Germinal center (tissue), 1 donor: ENCODE results near the gene XPR1.

ENCODE experiments used
- DNase-seq: peaks from one replicate; pipeline ENCODE4 v3.0.0; 2012; ENCODE audit warnings: mixed read lengths, low spot score

XPR1 gene

GRCh38 chr1:180892272-180892671 lies 260.4 kb downstream of the XPR1 start:
- no peak for DNase-seq

- no peak for DNase-seq
These were observed 260.9 kb downstream of the XPR1 start for GRCh38 chr1:180892675-180893074.

- no peak for DNase-seq
These were observed 261.8 kb downstream of the XPR1 start for GRCh38 chr1:180893614-180894013.

DNA sequence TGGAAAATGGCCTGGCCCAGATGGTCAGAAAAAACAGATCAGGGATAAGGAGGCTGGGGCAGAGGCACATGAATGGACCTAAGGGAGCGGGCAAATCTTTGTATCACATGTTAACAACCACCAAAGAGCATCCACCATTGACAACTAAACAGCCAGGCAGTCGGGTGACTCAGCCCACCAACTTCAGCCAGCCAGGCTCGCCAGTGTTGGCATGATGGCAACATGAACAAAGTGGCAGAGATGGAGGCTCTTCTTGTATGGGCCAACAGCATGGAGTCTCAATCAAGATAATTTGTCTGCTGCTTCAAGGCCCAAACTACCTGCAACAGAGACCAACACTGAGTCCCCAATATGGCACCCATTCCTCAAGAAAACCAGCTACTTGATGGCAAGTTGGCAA lies 264.3 kb downstream of the XPR1 start:
- no peak for DNase-seq

DNA sequence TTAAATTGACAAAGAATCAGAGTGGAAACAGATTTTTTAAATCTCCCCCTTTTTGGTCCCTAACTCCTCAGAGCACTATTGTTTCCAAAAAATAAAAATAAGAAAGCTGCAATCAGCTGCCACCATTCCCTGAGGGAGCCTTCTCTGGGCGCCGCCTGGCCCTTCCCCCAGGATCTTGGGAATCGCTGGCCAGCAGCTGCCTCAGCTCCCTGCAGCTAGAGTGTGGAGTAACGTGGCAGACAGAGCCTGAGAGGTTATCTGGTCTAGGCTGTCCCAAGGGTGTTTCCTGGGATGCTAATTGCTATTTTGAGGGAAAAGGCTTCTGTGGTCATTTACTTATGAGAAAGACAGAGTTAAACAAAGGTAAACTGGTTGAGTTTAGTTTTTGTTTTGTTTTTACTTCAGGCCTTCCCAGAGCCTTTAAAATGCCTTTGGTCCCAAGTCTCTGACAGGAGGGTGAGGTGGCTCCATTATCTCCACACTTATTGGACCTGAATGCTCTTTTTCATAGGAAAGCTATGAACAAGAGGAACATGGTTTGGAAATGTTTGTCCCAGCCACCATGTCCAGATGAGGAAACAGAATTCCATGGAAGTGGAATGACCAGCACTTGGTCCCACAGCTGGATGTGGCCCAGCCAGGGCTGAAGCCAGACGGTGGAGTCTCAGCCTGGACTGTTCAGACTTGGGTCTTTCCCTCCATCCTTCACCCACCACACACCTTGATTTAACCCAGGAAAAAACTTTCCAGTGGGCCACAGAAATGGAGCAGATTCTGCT lies 266.8 kb downstream of the XPR1 start:
- DNase-seq = no peak

DNA sequence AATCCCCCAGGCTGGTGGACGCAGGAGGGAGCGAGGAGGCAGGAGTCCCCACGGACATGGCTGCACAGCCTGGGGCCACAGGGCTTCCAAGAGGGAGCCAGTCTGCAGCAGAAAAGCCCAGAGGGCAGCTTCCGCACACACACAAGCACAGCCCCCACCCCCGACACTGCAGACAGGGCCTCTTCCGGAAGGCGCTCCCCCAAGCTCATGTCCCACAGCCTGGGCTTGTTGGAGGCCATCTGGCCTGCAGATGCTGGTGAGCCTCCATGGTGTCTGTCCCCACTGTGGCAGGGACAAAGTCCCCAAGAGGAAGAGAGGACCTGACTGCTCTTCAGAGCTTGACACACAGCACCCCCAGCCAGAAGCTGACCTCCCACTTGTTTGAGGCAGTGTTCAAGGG lies 267.4 kb downstream of the XPR1 start:
- no peak for DNase-seq

DNA sequence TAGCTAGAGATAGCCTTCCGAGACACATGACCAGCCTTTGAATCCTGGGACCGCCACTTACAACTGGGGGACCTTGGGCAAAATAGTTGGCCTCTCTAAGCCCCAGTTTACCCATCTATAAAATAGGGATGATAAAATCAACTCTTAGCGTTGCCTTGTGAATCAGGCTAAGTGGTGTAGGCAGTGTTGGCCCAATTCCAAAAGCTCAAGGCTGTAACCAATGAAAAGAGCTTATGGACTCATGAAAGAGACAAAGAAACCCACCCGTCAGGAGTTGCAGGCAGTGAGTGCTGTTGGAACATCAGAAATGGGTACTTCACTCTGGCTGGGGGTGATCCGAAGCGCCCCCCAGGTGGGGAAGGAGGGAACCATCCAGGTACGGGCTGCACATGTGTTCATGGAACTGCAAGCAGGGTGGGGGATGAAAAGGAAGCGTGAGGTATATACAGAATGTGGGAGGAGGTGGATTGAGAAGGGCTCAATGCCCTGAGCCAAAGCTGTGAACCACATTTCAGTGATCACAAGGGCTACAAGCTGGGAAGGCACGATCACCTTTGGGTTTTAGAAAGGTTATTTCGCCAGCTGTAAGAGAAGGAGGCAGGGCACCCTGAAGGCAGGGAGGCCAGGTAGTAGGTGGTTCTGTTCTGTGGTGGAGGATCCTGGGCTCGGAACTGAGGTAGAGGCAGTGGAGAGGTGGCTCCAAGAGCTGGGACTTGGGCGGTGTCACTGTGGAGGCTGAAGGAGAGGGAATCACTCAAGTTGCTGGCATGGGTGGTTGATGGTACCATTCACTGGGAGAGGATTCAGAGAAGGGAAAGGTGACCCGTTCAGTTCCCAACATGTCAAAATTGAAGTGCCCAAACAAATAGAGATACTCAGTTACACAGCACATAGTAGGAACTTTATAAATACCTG lies 269.5 kb downstream of the XPR1 start:
- DNase-seq = no peak

DNA sequence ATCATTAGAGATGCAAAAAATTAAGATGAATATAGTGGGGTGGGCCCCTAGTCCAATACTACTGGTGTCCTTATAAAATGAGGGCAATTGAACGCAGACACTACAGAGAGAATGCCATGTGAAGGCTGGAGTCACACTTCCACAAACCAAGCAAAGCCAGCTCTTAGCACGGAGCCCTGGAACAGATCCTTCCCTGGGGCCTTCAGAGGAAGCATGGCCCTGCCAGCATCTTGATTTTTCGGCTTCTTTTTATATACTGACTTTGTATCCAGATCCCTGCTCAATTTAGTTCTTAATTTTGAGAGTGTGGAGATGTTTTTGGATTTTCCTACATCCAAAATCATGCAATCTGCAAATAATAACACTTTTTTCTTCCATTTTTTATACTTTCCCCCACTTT lies 270.7 kb downstream of the XPR1 start:
- DNase-seq = no peak

- DNase-seq = no peak
These were observed 274.1 kb downstream of the XPR1 start for GRCh38 chr1:180905927-180906326.

DNA sequence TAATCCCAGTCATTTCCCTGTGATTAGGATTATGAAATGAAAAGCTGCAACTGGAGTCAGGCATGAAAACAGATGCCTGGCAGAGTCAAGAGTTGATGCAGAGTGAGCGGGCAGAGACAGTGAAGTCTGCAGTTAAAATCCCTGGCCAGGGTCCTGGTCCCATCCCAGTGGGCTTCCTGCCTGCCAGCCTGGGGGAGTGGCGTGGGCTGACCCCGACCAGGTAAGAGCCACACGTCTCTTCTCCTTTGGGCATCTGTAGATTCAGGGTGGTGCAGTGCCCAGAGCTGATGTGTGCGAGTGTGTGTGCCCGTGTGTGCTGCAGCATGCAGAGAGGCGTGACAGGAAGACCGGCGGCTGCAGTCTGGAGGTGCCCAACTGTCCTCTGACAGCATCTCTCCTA lies 274.7 kb downstream of the XPR1 start:
- no peak for DNase-seq

GRCh38 chr1:180907313-180908055 lies 275.7 kb downstream of the XPR1 start:
- DNase-seq = no peak

GRCh38 chr1:180908074-180908765 lies 276.4 kb downstream of the XPR1 start:
- no peak for DNase-seq

- DNase-seq = no peak
These were observed 277.2 kb downstream of the XPR1 start for GRCh38 chr1:180909005-180909414.

- no peak for DNase-seq
These were observed 277.7 kb downstream of the XPR1 start for GRCh38 chr1:180909462-180909976.

GRCh38 chr1:180911640-180912191 lies 279.9 kb downstream of the XPR1 start:
- no peak for DNase-seq

DNA sequence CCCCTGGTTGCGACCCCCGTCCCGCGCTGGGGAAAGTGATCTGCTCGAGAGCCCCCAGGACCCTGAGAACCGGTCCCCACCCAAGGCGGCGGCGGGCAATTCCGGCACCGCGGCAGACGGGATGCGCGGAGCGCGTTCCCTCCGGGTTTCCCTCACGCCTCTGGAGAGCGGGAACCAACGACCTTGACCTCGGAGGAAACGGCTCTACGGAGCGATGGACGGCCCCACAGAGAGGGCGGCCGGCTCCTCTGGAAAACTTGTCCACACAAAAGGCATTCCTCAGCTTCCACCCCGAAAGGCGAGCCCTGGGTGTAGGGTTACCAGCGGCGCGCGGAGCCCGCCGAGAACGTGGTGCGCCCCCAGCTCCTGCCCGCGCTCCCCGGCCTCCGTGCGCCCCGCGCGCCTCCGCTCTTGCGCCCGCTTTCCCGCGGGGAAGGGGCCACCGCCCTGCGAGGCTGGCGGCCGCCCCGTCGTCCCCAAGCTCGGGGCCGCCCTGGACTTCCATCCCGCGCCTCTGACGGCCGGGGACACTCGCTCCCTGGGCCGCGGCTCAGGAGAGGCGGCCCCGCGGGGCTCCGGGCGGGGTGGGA lies 280.5 kb downstream of the XPR1 start:
- no peak for DNase-seq

DNA sequence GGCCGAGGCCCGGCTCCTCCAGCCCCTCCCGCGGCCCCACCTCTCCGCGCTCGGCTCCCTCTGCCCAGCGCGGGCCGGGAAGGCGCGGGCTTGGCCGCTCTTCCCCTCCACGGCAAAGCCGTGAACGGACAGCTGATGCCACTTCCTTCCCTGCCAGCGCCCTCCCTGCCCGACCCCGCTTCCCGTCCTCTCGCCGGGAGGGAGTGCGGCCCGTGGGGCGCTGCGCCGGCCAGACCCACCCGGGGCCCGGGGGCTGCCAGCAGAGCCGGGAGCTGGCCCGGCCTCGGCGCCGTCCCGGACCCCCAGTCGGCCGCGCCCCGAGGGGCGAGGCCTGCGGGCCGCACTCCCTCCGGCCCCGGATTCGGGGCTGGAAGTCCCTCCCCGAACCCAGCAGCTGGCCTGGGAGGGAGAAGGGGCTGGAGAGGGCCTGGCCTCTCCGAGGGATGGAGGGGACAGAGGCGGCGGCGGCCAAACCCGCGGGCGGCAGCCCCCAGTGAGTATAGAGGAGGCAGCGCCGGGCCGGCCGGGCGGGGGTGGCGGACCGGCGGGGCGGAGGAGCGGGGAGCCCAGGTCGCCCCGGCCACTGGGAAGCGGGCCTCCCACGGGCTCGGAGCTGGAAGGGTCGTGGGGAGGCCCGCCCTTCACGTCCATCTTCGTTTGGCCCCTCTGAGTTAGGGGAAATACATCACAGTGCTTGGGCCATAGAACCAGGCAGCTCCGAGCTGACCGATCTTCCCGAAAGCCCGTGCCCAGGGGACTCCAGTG lies 281.2 kb downstream of the XPR1 start, which contains the start of gene KIAA1614:
Gene KIAA1614, plus strand, starts transcription at position 97 of the 765 bp plus-strand sequence. Its CDS starts 347 bp downstream, at position 444.
- no peak for DNase-seq

DNA sequence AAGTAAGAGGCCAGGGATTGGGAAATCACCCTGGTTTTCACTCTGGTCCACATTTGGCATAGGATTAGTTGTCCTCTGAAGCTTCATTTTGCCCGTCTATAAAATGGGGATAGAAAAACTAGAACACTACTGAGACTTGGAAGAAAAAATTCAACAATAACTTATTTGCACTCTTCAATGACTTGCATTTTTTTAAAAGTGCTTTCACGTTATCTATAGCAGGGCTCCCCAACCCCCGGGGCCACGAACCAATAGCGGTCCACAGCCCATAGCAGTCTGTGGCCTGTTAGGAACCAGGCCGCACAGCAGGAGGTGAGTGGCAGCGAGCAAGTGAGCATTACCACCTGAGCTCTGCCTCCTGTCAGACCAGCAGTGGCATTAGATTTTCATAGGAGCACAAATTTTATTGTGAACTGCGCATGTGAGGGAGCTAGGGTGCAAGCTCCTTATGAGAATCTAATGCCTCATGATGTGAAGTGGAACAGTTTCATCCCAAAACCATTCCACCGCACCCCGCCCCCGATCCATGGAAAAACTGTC lies 283.7 kb downstream of the XPR1 start:
- no peak for DNase-seq

GRCh38 chr1:180916012-180916770 lies 284.4 kb downstream of the XPR1 start:
- DNase-seq = no peak
